Uterus (tissue), 2 donors: ENCODE measurements around the gene LAMC3.

Experiments
- CTCF ChIP-seq, 4 experiments: fragments of 200-600 bp in 2 of 4; fragments of 450-650 bp in 2 of 4; sonication (generic) in 2 of 4; IDR thresholded peaks; one replicate each; pipeline ENCODE4 v1.5.1; 2016 to 2019; ENCODE audit warnings: antibody characterized with exemption in 4 of 4, mild to moderate bottlenecking in 2 of 4, moderate library complexity in 1 of 4
- POLR2A ChIP-seq, 2 donors: fragments of 450-650 bp; IDR thresholded peaks; one replicate each; pipeline ENCODE4 v1.6.1; 2016; ENCODE audit warnings: antibody characterized with exemption in 2 of 2, mild to moderate bottlenecking in 1 of 2, moderate library complexity in 1 of 2

- no peak for TF ChIP-seq CTCF (IDR thresholded peaks at IDR 0.05)
- TF ChIP-seq POLR2A (IDR thresholded peaks at IDR 0.05) = no peak
These were observed 59.3 kb downstream of the LAMC3 start for GRCh38 chr9:131068076-131068816.
